Activated CD4-positive, alpha-beta T cell treated with anti-CD3 and anti-CD28 coated beads for 1 hour (primary cell): Measurements from ENCODE around the gene RALGAPA1.
A peak's percentile ranks its signal among the peaks of the same experiment; 100 is the strongest.

Source experiments
- DNase-seq: peaks from one replicate; pipeline ENCODE4 v3.0.0-alpha.2; 2020

RALGAPA1 gene

GRCh38 chr14:35533357-35534207 is 275.5 kb downstream of the RALGAPA1 start, which contains the start of gene INSM2:
TSS of gene INSM2 (plus strand) at chr14:35534164. CDS start at chr14:35534253, 89 bp downstream.
- peak; percentile 29 for DNase-seq

- DNase-seq = no peak
Measured at GRCh38 chr14:35532783-35533356, 276.2 kb downstream of the RALGAPA1 start.

GRCh38 chr14:35531960-35532747 is 276.9 kb downstream of the RALGAPA1 start:
- no peak for DNase-seq

GRCh38 chr14:35526962-35527361 is 282.1 kb downstream of the RALGAPA1 start:
- no peak for DNase-seq

- DNase-seq = no peak
Measured at GRCh38 chr14:35525695-35526094, 283.4 kb downstream of the RALGAPA1 start.

GRCh38 chr14:35519986-35520385 is 289.1 kb downstream of the RALGAPA1 start:
- no peak for DNase-seq

GRCh38 chr14:35515916-35516315 is 293.2 kb downstream of the RALGAPA1 start:
- no peak for DNase-seq

GRCh38 chr14:35512765-35513164 is 296.3 kb downstream of the RALGAPA1 start:
- no peak for DNase-seq

- DNase-seq = no peak
Measured at GRCh38 chr14:35509846-35510245, 299.2 kb downstream of the RALGAPA1 start.

- no peak for DNase-seq
Measured at GRCh38 chr14:35506927-35507326, 302.2 kb downstream of the RALGAPA1 start.

GRCh38 chr14:35506461-35506860 is 302.6 kb downstream of the RALGAPA1 start:
- DNase-seq = no peak

GRCh38 chr14:35504260-35504659 is 304.8 kb downstream of the RALGAPA1 start:
- DNase-seq = no peak

GRCh38 chr14:35503646-35504045 is 305.4 kb downstream of the RALGAPA1 start:
- DNase-seq = no peak

- DNase-seq = no peak
Measured at GRCh38 chr14:35499180-35499579, 309.9 kb downstream of the RALGAPA1 start.

- DNase-seq = no peak
Measured at GRCh38 chr14:35495278-35495677, 313.8 kb downstream of the RALGAPA1 start.

GRCh38 chr14:35492569-35493014 is 316.5 kb downstream of the RALGAPA1 start:
- DNase-seq = no peak
